SK-N-SH treated with all-trans-retinoic acid at 6 μM for 48 hours (cell line): ENCODE measurements around the gene ELAVL1.

Experiments used
- ATAC-seq: fragments of 200-7000 bp; cut with Tn5 transposase; 3 replicates; pipeline ENCODE4 v1.9.1; 2020; ENCODE audit warnings: mild to moderate bottlenecking, moderate library complexity
- ARNTL ChIP-seq: fragments of 450-650 bp; formaldehyde crosslinking; IDR thresholded peaks from 2 replicates; pipeline ENCODE4 v1.5.0; 2020; ENCODE audit warnings: low read depth, mild to moderate bottlenecking, moderate library complexity, borderline replicate concordance
- BACH2 ChIP-seq: fragments of 250-450 bp; sonication (Bioruptor Pico); IDR thresholded peaks from 2 replicates; pipeline ENCODE4 v1.9.0; 2021; ENCODE audit warnings: mild to moderate bottlenecking, borderline replicate concordance
- CSDC2 ChIP-seq: fragments of 250-450 bp; sonication (Bioruptor Pico); IDR thresholded peaks from 2 replicates; pipeline ENCODE4 v1.5.0; 2020; ENCODE audit warnings: mild to moderate bottlenecking, moderate library complexity
- ESRRG ChIP-seq: fragments of 250-450 bp; sonication (Bioruptor Pico); IDR thresholded peaks from 2 replicates; pipeline ENCODE4 v1.6.1; 2021; ENCODE audit warnings: mild to moderate bottlenecking
- GLIS3 ChIP-seq: fragments of 250-450 bp; sonication (Bioruptor Pico); IDR thresholded peaks from 2 replicates; pipeline ENCODE4 v1.5.0; 2020; ENCODE audit warnings: mild to moderate bottlenecking, moderate library complexity
- ISL1 ChIP-seq: fragments of 250-450 bp; sonication (Bioruptor Pico); IDR thresholded peaks from 2 replicates; pipeline ENCODE4 v2.1.2; 2022; ENCODE audit warnings: mild to moderate bottlenecking, moderate library complexity
- PPARA ChIP-seq: fragments of 250-450 bp; sonication (Bioruptor Pico); IDR thresholded peaks from 2 replicates; pipeline ENCODE4 v1.5.0; 2020; ENCODE audit warnings: mild to moderate bottlenecking, borderline replicate concordance
- SNAI2 ChIP-seq: fragments of 250-450 bp; sonication (Bioruptor Pico); IDR thresholded peaks from 2 replicates; pipeline ENCODE4 v1.5.0; 2020; ENCODE audit warnings: mild to moderate bottlenecking, moderate library complexity
- TCF4 ChIP-seq: fragments of 250-450 bp; sonication (Bioruptor Pico); IDR thresholded peaks from 2 replicates; pipeline ENCODE4 v1.8.0; 2021; ENCODE audit warnings: mild to moderate bottlenecking, moderate library complexity, borderline replicate concordance
- TOX ChIP-seq: fragments of 250-450 bp; sonication (Bioruptor Pico); IDR thresholded peaks from 2 replicates; pipeline ENCODE4 v1.8.0; 2021; ENCODE audit warnings: mild to moderate bottlenecking, moderate library complexity, borderline replicate concordance
- TSHZ2 ChIP-seq: fragments of 250-450 bp; sonication (Bioruptor Pico); IDR thresholded peaks from 2 replicates; pipeline ENCODE4 v1.5.0; 2020; ENCODE audit warnings: mild to moderate bottlenecking, moderate library complexity
- ZFP3 ChIP-seq: fragments of 250-450 bp; sonication (Bioruptor Pico); IDR thresholded peaks from 2 replicates; pipeline ENCODE4 v1.5.0; 2020; ENCODE audit warnings: mild to moderate bottlenecking, moderate library complexity
- ZFP30 ChIP-seq: fragments of 450-650 bp; formaldehyde crosslinking; IDR thresholded peaks from 2 replicates; pipeline ENCODE4 v1.5.0; 2022; ENCODE audit warnings: mild to moderate bottlenecking, moderate library complexity
- ZNF565 ChIP-seq: fragments of 450-650 bp; formaldehyde crosslinking; conservative IDR thresholded peaks from 2 replicates; pipeline ENCODE4 v1.5.0; 2020; ENCODE audit warnings: low read depth, mild to moderate bottlenecking, moderate library complexity
- ZNF70 ChIP-seq: fragments of 450-650 bp; formaldehyde crosslinking; IDR thresholded peaks from 2 replicates; pipeline ENCODE4 v1.5.0; 2020; ENCODE audit warnings: mild to moderate bottlenecking, moderate library complexity
- ZNF8 ChIP-seq: fragments of 450-650 bp; formaldehyde crosslinking; IDR thresholded peaks from 2 replicates; pipeline ENCODE4 v1.5.0; 2020; ENCODE audit warnings: mild to moderate bottlenecking, moderate library complexity
- TF ChIP-seq, protein P1 (sequence below): fragments of 250-450 bp; sonication (Bioruptor Pico); IDR thresholded peaks from 2 replicates; pipeline ENCODE4 v1.5.1; 2021; ENCODE audit warnings: mild to moderate bottlenecking, moderate library complexity
- TF ChIP-seq, protein P2 (sequence below): fragments of 250-450 bp; sonication (Bioruptor Pico); IDR thresholded peaks from 2 replicates; pipeline ENCODE4 v1.5.1; 2020; ENCODE audit warnings: low read depth, mild to moderate bottlenecking, moderate library complexity
- TF ChIP-seq, protein P3 (sequence below): fragments of 250-450 bp; sonication (Bioruptor Pico); IDR thresholded peaks from 2 replicates; pipeline ENCODE4 v1.8.0; 2020; ENCODE audit warnings: mild to moderate bottlenecking, moderate library complexity, borderline replicate concordance

The ELAVL1 gene

GRCh38 chr19:7941895-7942596 is 63.4 kb downstream of the ELAVL1 start:
- no peak for ATAC-seq
- TF ChIP-seq PPARA (CRISPR knock-in tag): no peak
- TF ChIP-seq ZNF565: no peak
- TF ChIP-seq ISL1 (CRISPR knock-in tag): no peak
- TF ChIP-seq TCF4: no peak
- TF ChIP-seq, protein P1, sequence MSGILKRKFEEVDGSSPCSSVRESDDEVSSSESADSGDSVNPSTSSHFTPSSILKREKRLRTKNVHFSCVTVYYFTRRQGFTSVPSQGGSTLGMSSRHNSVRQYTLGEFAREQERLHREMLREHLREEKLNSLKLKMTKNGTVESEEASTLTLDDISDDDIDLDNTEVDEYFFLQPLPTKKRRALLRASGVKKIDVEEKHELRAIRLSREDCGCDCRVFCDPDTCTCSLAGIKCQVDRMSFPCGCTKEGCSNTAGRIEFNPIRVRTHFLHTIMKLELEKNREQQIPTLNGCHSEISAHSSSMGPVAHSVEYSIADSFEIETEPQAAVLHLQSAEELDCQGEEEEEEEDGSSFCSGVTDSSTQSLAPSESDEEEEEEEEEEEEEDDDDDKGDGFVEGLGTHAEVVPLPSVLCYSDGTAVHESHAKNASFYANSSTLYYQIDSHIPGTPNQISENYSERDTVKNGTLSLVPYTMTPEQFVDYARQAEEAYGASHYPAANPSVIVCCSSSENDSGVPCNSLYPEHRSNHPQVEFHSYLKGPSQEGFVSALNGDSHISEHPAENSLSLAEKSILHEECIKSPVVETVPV: no peak
- TF ChIP-seq ARNTL: no peak
- TF ChIP-seq CSDC2: no peak
- TF ChIP-seq BACH2: no peak
- TF ChIP-seq ZFP3 (CRISPR knock-in tag): no peak
- no peak for TF ChIP-seq ZNF70
- TF ChIP-seq, protein P2, sequence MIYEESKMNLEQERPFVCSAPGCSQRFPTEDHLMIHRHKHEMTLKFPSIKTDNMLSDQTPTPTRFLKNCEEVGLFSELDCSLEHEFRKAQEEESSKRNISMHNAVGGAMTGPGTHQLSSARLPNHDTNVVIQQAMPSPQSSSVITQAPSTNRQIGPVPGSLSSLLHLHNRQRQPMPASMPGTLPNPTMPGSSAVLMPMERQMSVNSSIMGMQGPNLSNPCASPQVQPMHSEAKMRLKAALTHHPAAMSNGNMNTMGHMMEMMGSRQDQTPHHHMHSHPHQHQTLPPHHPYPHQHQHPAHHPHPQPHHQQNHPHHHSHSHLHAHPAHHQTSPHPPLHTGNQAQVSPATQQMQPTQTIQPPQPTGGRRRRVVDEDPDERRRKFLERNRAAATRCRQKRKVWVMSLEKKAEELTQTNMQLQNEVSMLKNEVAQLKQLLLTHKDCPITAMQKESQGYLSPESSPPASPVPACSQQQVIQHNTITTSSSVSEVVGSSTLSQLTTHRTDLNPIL (CRISPR knock-in tag): no peak
- no peak for TF ChIP-seq GLIS3 (CRISPR knock-in tag)
- no peak for TF ChIP-seq ZFP30 (CRISPR knock-in tag)
- no peak for TF ChIP-seq TSHZ2 (CRISPR knock-in tag)
- TF ChIP-seq, all 23 proteins: peak for 0

DNA sequence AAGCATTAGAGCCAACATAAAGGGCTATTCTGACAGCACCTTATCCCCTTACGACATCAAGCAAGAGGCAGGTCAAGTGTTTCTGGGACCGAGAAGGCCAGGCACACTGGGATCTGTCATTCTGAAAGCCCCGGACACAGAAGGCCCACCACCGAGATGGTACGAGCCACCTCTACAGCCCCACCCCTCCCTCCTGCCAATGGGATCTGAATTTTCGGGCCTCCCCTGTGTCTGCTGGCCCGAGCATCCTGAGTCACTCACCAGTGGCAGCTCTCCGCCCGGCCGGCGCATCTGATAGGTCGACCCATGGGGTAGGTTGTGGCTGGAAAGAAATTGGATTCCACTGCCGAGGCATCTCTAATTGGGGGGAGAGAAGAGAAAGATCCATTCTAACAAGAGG is 64.6 kb downstream of the ELAVL1 start:
- no peak for TF ChIP-seq ISL1 (CRISPR knock-in tag)
- no peak for TF ChIP-seq ZFP30 (CRISPR knock-in tag)
- no peak for TF ChIP-seq ARNTL
- TF ChIP-seq, protein P3, sequence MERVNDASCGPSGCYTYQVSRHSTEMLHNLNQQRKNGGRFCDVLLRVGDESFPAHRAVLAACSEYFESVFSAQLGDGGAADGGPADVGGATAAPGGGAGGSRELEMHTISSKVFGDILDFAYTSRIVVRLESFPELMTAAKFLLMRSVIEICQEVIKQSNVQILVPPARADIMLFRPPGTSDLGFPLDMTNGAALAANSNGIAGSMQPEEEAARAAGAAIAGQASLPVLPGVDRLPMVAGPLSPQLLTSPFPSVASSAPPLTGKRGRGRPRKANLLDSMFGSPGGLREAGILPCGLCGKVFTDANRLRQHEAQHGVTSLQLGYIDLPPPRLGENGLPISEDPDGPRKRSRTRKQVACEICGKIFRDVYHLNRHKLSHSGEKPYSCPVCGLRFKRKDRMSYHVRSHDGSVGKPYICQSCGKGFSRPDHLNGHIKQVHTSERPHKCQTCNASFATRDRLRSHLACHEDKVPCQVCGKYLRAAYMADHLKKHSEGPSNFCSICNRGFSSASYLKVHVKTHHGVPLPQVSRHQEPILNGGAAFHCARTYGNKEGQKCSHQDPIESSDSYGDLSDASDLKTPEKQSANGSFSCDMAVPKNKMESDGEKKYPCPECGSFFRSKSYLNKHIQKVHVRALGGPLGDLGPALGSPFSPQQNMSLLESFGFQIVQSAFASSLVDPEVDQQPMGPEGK (CRISPR knock-in tag): no peak
- TF ChIP-seq ESRRG (CRISPR knock-in tag): no peak
- no peak for TF ChIP-seq BACH2
- no peak for TF ChIP-seq TOX
- no peak for TF ChIP-seq PPARA (CRISPR knock-in tag)
- TF ChIP-seq, protein P1: no peak
- TF ChIP-seq ZNF8 (CRISPR knock-in tag): no peak
- no peak for TF ChIP-seq TCF4
- TF ChIP-seq ZFP3 (CRISPR knock-in tag): no peak
- no peak for TF ChIP-seq TSHZ2 (CRISPR knock-in tag)
- TF ChIP-seq SNAI2 (CRISPR knock-in tag): no peak
- TF ChIP-seq, protein P2 (CRISPR knock-in tag): no peak
- no peak for ATAC-seq
